GM21825 (cell line): ENCODE data around the gene HARBI1.

ENCODE experiments used
- ATAC-seq: cut with Tn5 transposase; IDR thresholded peaks from one replicate; pipeline ENCODE4 v1.9.1; 2021; ENCODE audit warnings: mild to moderate bottlenecking, moderate library complexity; ENCODE audit not compliant: unreplicated experiment

HARBI1 gene

GRCh38 chr11:46617134-46617971 lies at the start of gene HARBI1, which contains the start of gene ATG13:
TSS of gene HARBI1 (minus strand) at chr11:46617227. CDS start at chr11:46616237, 990 bp downstream.
TSS of gene ATG13 (plus strand) at chr11:46617553. CDS start at chr11:46644292, 26,739 bp downstream.
- ATAC-seq, result peak; percentile 94

DNA sequence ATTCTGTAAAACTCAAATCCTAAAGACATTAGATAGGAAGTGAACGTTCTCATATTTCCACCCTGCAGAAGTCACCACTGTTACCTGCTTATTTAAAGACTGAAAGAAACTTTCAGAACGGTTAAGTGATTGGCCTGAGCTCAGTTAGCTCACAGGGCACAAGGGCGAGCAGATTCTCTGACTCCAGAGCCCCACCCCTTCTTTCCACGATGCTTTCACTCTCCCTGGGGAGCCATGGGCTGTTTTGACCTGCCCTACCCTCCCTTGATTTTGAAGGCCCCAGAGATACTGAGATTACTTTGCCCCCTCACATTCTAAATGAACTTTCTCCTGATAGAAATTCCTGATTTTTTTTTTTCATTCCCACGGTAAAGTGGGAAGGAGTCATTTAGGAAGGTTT lies 49.5 kb upstream of the HARBI1 start:
- no peak for ATAC-seq

DNA sequence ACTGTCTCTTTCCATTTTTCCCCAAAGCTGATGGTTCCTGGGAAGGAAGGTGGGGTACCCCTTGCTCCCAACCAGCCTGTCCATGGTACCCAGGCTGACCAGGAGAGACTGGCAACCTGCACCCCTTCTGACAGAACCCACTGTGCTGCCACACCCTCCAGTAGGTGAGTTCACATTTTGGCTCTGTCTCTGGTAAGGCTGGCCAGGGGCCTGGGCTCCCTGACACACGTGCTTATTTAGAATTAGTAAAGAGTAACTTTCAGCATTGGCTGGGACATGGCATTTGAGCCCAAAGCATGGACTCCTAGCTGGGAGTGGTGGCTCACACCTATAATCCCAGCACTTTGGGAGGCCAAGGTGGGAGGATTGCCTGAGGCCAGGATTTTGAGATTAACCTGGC lies 48.3 kb upstream of the HARBI1 start:
- no peak for ATAC-seq

DNA sequence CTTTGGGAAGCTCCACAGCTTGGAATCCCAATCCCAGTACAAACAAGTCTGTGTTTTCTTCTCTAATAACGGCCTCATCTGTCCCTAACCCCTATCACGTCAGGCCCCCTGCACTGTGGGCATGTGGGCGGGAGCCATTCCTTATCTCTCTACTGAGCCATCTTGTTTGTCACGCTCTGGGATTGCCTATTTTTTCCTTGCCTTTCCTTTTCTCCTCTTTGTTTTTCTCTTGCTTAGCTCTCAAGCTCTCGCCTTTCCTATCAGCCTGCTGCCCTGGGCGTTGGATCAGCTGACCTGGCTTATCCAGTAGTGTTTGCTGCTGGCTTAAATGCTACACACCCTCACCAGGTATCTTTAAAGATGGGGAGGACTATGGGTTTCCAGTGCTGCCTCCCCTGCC lies 47.6 kb upstream of the HARBI1 start:
- ATAC-seq, result no peak

DNA sequence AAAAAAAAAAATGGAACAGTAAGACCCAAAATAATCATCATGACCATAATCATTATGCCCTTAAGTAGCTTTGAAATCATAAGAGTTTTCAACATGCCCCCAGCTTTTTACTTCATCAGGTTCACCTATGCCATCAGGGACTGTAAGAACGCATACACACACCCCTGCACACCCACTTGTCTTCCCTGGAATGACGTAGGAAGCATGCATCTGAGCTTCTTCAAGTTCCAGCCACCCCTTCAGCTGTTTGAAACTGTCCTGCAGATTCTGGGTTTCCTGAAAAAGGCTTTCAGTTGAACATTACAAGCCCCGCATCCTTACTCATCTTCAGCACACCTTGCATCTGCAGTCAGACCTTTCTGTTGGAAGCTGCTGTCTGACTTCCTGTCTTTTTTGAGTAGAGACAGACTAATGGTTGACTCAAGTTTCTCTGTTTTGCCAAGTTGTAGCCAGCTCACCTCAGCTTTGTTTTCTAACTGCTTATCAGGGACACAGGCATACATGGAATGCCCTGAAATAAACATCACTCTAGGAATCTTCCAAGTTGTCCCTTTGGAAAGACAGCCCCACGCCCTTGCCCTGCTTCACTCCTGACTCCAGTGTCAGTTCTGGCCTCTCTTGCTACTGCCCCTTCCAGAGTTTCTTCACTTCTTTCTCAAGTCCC lies 46.4 kb upstream of the HARBI1 start:
- ATAC-seq, result no peak

DNA sequence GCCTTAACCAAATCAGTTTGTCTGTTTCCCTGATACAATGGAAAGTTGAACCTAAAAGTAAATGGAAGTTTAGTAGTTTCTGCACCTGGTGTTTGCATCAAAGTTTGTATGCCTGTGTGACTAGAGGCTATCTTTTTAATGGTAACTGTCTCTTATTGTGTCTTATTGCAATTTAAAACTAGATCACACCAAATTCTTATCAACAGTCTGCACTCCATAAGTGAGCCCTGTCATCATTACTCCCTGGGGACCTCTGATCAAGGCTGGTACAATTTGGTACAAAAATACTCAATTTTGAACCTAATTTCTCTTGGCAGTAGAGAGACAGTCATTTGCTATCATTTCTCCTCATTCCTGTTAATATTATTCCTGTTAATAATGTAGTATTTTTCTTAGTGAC lies 45.3 kb upstream of the HARBI1 start:
- ATAC-seq, result no peak

DNA sequence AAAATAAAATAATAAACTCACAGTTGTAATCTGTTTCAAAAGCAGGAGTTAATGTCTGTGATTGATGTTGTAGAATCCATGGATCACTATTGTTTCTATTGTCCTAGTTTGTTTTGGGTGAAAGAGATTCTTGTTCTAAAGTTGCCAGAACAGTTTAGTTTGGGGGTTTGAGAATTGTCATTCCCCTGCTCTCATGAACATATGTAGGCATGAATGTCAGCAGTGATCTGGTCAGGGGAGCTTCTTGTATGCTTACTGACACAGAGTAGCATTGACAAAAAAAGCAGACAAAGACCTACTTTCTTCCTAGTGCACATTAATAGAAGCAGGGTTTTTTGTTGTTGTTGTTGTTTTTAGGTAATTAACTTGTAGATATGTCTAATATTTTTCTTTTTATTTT lies 44.8 kb upstream of the HARBI1 start:
- no peak for ATAC-seq

DNA sequence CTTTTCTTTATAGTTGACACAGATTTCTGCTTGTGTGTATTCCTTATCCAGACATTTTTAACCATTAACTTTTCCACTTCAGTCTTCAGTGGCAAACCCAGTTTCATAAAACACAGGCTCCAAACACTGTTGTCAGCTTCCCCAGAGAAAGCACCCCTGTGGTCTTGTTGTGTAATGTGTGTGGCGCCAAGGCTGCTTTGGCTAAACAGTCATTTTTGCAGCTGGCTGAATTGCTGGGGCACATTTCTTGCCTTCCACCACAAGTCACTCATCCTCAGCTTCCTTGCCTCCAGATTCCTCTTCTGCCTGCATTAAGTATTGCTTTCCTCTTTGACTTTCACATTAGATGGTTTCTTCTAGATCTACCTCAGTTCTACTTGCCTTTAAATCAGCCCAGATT lies 42.9 kb upstream of the HARBI1 start:
- ATAC-seq, result no peak

GRCh38 chr11:46658259-46658658 lies 41.2 kb upstream of the HARBI1 start:
- no peak for ATAC-seq

DNA sequence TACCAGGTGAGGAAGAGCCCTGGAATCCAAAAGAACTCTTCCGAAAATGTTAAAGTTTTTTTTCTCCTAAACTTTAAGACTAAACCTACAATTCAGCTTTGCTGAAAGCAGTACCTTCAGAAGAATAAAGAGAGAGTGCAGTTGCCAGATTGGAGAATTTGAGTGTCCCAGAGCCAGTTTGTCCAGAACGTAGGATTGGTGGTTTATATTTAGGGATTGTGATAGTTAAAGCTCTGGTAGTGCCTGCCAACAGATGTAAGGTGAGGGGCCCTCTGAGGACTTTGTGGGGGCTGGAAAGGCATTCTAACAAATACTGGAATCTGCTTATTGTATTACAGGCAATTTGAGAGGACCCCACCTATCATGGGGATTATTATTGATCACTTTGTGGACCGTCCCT lies 40.2 kb upstream of the HARBI1 start:
- no peak for ATAC-seq

- no peak for ATAC-seq
These were observed 38.6 kb upstream of the HARBI1 start for GRCh38 chr11:46655631-46656030.

DNA sequence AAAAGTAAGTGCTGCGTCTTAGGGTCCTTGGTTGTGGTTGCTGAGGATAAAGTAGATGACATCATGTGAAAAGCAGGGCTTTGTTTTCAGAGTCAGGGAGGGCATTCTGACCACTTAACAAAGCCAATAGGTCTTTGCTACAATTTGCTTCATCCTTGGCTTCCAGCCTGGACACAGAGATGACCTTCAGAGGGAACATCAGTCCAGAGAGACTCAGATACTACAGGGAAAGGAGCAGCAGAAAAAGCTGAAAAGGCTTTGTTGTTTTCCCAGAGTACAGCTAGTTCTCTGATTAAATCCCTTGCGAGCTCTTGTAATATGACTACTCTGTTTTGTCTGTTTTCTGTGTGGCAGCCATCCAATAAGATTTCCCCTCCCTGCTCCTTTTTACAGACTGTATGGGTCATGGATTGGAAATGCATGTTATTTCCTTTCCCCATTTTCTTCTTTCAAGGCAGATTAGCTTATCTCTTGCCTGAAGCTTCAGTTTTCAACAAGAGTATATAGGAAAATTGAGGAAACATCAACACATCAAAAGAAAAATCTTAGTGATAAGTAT lies 32.2 kb upstream of the HARBI1 start:
- no peak for ATAC-seq

- no peak for ATAC-seq
These were observed 27.0 kb upstream of the HARBI1 start for GRCh38 chr11:46643986-46644385.

DNA sequence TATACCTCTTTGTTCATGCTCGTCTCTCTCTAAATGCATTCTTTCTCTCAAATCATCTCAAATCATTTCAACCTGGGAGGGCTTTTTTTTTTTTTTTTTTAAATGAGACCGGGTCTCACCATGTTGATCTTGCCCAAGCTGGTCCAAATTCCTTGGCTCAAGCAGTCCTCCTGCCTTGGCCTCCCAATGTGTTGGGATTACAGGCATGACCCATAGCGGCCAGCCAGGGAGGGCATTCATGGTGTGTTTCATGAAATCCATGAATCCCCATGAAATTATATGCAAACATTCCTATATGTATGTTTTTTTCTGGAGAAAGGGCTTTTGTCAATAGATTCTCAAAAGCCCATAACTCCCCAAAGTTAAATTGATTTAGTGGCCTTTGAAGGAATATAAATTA lies 26.5 kb upstream of the HARBI1 start:
- no peak for ATAC-seq

GRCh38 chr11:46642627-46643335 lies 25.8 kb upstream of the HARBI1 start:
- no peak for ATAC-seq

DNA sequence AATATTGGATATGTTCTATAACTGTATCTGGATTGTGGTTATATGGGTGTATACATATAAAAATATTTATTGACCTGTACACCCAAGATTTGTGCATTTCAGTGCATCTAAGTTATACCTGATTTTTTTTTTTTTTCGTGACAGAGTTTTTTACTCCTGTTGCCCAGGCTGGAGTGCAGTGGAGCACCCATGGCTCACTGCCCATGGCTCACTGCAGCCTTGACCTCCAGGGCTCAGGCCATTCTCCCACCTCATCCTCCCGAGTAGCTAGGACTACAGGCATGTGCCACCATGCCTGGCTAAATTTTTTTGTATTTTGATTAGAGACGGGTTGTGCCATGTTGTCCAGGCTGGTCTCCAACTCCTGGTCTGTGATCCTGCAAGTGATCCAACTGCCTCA lies 24.6 kb upstream of the HARBI1 start:
- ATAC-seq, result no peak

DNA sequence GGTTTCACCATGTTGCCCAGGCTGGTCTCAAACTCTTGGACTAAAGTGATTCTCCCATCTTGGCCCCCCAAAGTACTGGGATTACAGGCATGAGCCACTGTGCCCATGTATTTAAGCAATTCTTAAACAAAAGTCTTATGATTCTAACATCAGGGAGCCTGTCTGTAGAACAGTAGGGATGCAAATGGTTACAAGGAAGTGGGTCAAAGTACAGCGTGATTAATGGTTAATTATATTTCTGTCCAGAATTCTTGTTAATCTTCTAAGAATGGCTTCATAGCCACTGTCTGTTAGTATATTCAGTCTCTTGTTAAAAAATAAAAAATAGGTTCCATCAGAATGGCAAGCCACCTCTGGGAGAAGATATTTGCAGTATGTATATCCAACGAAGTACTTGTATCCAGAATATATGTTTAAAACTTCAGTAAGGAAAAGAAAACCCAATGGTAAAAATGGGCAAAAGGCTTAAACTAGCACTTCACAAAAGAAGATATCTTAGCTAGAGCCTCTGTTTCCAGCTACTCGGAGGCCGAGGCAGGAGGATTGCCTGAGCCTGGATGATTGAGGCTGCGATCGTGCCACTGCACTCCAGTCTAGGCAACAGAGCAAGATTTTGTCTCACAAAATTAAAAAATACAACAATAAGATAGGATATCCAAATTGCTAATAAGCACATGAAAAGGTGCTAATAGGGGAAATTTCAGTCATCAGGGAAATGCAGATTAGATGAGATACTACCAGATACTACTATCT lies 23.2 kb upstream of the HARBI1 start:
- no peak for ATAC-seq

GRCh38 chr11:46639197-46639839 lies 22.3 kb upstream of the HARBI1 start:
- no peak for ATAC-seq

- no peak for ATAC-seq
These were observed 20.5 kb upstream of the HARBI1 start for GRCh38 chr11:46637546-46637945.

- ATAC-seq, result no peak
These were observed 18.6 kb upstream of the HARBI1 start for GRCh38 chr11:46635557-46636139.
